Prostate gland (tissue), 2 donors: ENCODE measurements around the gene ITGAL. TPM values are rescaled to one million over a fixed set of nuclear protein-coding genes. Genes with fewer than 3 reads are reported as not detected.
"Not testable (repeated sequence)": the region's sequence is repeated elsewhere in the genome, so short reads cannot be mapped to it uniquely, and the experiment has no call there.

Experiments used
- DNase-seq: peaks from one replicate; pipeline ENCODE4 v3.0.0-alpha.2; 2019; ENCODE audit warnings: low spot score
- H3K27ac ChIP-seq, 2 donors: fragments of 200-600 bp; sonication (generic); 2 replicates each; pipeline ENCODE4 v1.5.1; 2017 to 2019
- H3K27me3 ChIP-seq: fragments of 200-600 bp; sonication (generic); replicated peaks from 2 replicates; pipeline ENCODE4 v1.5.1; 2019; ENCODE audit not compliant: insufficient read depth
- H3K36me3 ChIP-seq, 2 donors: fragments of 200-600 bp; sonication (generic); 1 replicate in 1 of 2; 2 replicates in 1 of 2; pipeline versions ENCODE4 v1.5.1 to v1.8.1; 2017 to 2019
- H3K4me1 ChIP-seq: fragments of 200-600 bp; sonication (generic); replicated peaks from 2 replicates; pipeline ENCODE4 v1.5.1; 2019
- H3K4me3 ChIP-seq, 2 donors: fragments of 200-600 bp; sonication (generic); 2 replicates each; pipeline ENCODE4 v1.5.1; 2017 to 2019
- H3K9me3 ChIP-seq: fragments of 200-600 bp; sonication (generic); 2 replicates; pipeline ENCODE4 v1.5.1; 2017
- CTCF ChIP-seq, 4 experiments: fragments of 200-600 bp in 2 of 4; fragments of 450-650 bp in 2 of 4; sonication (generic) in 2 of 4; IDR thresholded peaks; 1 replicate in 3 of 4; 2 replicates in 1 of 4; pipeline ENCODE4 v1.5.1; 2016 to 2019; ENCODE audit warnings: antibody characterized with exemption in 4 of 4, mild to moderate bottlenecking in 2 of 4, moderate library complexity in 2 of 4
- POLR2A ChIP-seq: fragments of 450-650 bp; IDR thresholded peaks from one replicate; pipeline ENCODE4 v1.6.1; 2016; ENCODE audit warnings: antibody characterized with exemption, mild to moderate bottlenecking
- POLR2AphosphoS5 ChIP-seq: sonication (generic); formaldehyde crosslinking; IDR thresholded peaks from one replicate; pipeline ENCODE4 v1.6.1; 2017; ENCODE audit warnings: antibody characterized with exemption
- WGBS: methylation state at CpG from one replicate; pipeline ENCODE4 v1.1.5; 2018; 5-methylcytosine and 5-hydroxymethylcytosine counted together
- intact Hi-C: fragments of 100-400 bp; cut with DNase I; formaldehyde crosslinking; loops from one replicate; pipeline ENCODE4 v1.14.2; 2022
- total RNA-seq, 2 donors: library from RNA; depleted of rRNA; stranded (reverse); fragments of >200 nt; gene quantifications; one replicate each; pipeline ENCODE4 v1.1.0, GENCODE V29; 2016

ITGAL gene
- total RNA-seq, 2 donors from 2014 or later: 2.5 to 12.7 TPM

- peak overlapping the region; percentile 83 to 99 for H3K4me3 ChIP-seq
- H3K9me3 ChIP-seq: no peaks in the 10 kb centered on the region
- TF ChIP-seq POLR2A (no peak), POLR2AphosphoS5 (no peak), CTCF (IDR thresholded peaks at IDR 0.05) (no peak)
- no peaks in the 10 kb centered on the region for H3K36me3 ChIP-seq
- 80% methylated on average over 10 of the region's 10 CpGs for WGBS
- H3K4me1 ChIP-seq: no peaks in the 10 kb centered on the region
- H3K27ac ChIP-seq: peak overlapping the region; percentile 90 to 95
- no peak for DNase-seq
- H3K27me3 ChIP-seq: no peaks in the 10 kb centered on the region
- intact Hi-C loops: no loop called here
Measured at GRCh38 chr16:30446203-30446595, 26.3 kb upstream of the ITGAL start.

- Histone ChIP-seq H3K4me3 (no peak overlapping the region), H3K36me3 (no peaks in the 10 kb centered on the region), H3K27me3 (no peaks in the 10 kb centered on the region), H3K27ac (no peak overlapping the region), H3K9me3 (no peaks in the 10 kb centered on the region), H3K4me1 (no peaks in the 10 kb centered on the region)
- no peak for DNase-seq
- intact Hi-C loops: no loop called here
- TF ChIP-seq POLR2A (no peak), CTCF (IDR thresholded peaks at IDR 0.05) (no peak), POLR2AphosphoS5 (no peak)
- 84% methylated on average over 12 of the region's 12 CpGs for WGBS
Measured at GRCh38 chr16:30447512-30448226, 24.9 kb upstream of the ITGAL start.

- Histone ChIP-seq H3K9me3 (no peaks in the 10 kb centered on the region), H3K36me3 (no peaks in the 10 kb centered on the region), H3K4me3 (no peak overlapping the region), H3K4me1 (no peaks in the 10 kb centered on the region), H3K27me3 (no peaks in the 10 kb centered on the region), H3K27ac (no peak overlapping the region)
- no peak for TF ChIP-seq CTCF (IDR thresholded peaks at IDR 0.05)
- TF ChIP-seq POLR2A: no peak
- no peak for TF ChIP-seq POLR2AphosphoS5
- intact Hi-C loops: no loop called here
- no peak for DNase-seq
- WGBS: 85% methylated on average over 3 of the region's 3 CpGs
Measured at GRCh38 chr16:30449116-30449435, 23.5 kb upstream of the ITGAL start.

- intact Hi-C loops, H3K36me3 ChIP-seq, H3K4me1 ChIP-seq, H3K27me3 ChIP-seq, H3K4me3 ChIP-seq, DNase-seq, H3K9me3 ChIP-seq, H3K27ac ChIP-seq: not testable (repeated sequence)
- WGBS: 75% methylated on average over 20 of the region's 20 CpGs
Measured at GRCh38 chr16:30452709-30453580, 19.6 kb upstream of the ITGAL start.

- Histone ChIP-seq H3K4me3 (no peak overlapping the region), H3K36me3 (no peaks in the 10 kb centered on the region), H3K4me1 (no peaks in the 10 kb centered on the region), H3K27ac (no peak overlapping the region), H3K27me3 (no peaks in the 10 kb centered on the region), H3K9me3 (no peaks in the 10 kb centered on the region)
- TF ChIP-seq CTCF (IDR thresholded peaks at IDR 0.05) (no peak), POLR2AphosphoS5 (no peak), POLR2A (no peak)
- intact Hi-C loops: no loop called here
- 95% methylated on average over 1 of the region's 1 CpG for WGBS
- DNase-seq: no peak
Measured at GRCh38 chr16:30456302-30456701, 16.2 kb upstream of the ITGAL start.
